Right forelimb (tissue), 1 donor: ENCODE measurements around the gene TTI1.

Experiments
- DNase-seq: peaks from one replicate; pipeline ENCODE4 v3.0.0-alpha.2; 2018

Gene TTI1

GRCh38 chr20:38008233-38008944 lies 24.9 kb downstream of the TTI1 start:
- no peak for DNase-seq

DNA sequence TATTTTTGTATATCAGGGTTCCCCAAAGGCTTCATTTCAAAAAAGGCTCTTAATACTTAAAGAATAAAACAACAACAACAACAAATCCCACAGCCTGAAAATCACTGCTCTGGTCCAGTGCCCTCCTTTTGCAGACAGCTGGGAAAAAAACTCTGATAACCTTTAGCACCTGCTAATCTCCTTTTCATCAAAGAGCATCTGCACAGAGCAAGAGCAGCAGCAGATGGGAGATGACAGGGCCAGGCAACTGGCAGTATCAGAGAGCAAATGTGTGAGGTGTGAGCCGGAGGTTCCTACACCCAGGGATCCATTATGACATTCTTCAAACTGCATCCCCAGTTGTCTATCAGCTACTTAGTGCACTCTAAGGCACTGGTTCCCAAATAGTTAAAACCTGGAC lies 25.7 kb downstream of the TTI1 start:
- no peak for DNase-seq

- DNase-seq, result no peak
Measured at GRCh38 chr20:38005903-38006302, 27.4 kb downstream of the TTI1 start.

DNA sequence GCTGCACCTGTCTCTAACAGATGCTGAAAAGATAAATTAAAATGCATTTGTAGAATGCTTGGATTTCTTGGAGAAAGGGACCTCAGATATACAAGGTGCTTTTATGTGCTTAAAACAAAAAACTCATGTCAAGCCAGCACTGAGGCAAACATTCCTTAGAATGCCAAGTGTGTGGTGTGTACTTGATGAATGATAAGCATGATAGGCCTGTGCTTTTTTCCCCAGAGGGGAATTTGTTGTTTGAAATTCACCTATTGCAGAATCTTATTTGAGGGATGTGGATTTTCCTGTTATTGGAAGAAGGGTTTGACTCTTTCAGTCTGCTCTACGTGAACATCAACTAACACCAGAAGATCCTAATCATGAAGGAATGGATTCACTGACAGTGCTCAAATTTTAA lies 28.8 kb downstream of the TTI1 start:
- no peak for DNase-seq

GRCh38 chr20:38002422-38002821 lies 30.8 kb downstream of the TTI1 start:
- no peak for DNase-seq

DNA sequence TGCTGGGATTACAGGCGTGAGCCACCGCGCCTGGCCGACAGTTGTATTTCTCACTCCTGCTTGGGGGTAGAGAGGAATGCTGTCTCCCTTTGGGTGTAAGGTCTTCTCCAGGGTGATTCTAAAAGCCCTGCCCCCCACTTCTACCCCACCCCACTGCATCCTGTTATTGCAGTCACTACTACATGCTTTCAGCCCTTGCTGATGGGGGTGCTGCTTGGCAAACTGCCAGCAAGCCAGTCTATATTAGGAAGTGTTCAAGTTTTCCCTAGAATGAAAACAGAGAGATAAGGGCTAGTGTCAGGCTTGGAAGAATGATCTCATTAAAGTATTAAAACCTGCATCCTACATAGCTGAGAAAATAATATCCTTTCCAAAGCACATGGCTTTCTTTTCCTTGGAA lies 31.3 kb downstream of the TTI1 start:
- DNase-seq, result no peak

DNA sequence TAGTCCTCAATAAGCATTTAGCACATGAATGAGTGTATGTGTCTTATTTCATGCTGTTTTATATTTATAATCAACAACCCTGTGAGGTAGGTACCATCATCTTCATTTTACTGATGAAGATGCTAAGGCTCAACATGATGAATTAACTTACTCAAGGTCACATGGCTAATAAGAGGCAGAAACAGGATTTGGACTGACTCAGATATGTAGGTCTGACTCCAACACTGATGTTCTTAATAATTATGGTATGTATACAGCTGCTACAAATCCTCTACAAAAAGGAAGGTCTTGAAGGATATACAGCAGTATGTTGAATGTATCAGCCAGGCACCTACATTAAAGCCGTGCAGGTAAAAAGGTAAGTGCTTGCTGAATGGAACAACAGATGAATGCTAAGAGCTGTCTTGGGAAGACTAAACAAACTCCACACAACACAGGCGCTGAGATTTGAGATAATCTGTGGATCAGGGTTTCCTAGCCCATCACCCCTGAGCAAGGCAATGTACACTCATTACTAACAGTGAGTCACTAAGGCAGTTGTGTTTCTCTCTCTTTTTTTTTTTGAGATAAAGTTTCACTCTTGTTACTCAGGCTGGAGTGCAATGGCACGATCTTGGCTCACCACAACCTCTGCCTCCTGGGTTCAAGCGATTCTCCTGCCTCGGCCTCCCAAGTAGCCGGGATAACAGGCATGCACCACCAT lies 31.9 kb downstream of the TTI1 start:
- DNase-seq, result no peak

DNA sequence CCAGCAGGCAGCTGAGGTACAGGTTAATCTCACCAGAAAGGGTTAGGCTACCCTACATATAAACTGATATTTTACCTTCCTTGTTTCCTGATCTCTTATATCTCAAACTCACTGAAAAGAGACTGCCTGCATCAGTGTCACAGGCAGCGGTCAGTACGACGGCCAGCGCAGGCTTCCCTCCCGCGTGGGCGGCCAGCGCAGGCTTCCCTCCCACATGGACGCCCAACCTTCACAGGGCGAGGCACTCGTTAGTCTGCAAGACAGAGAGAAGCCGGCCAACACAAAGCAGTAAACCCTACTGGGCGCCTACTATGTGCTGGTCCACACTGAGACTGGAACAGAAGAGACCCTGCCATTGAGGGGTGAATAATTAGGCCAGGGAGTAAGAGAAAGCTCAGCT lies 33.0 kb downstream of the TTI1 start:
- no peak for DNase-seq

DNA sequence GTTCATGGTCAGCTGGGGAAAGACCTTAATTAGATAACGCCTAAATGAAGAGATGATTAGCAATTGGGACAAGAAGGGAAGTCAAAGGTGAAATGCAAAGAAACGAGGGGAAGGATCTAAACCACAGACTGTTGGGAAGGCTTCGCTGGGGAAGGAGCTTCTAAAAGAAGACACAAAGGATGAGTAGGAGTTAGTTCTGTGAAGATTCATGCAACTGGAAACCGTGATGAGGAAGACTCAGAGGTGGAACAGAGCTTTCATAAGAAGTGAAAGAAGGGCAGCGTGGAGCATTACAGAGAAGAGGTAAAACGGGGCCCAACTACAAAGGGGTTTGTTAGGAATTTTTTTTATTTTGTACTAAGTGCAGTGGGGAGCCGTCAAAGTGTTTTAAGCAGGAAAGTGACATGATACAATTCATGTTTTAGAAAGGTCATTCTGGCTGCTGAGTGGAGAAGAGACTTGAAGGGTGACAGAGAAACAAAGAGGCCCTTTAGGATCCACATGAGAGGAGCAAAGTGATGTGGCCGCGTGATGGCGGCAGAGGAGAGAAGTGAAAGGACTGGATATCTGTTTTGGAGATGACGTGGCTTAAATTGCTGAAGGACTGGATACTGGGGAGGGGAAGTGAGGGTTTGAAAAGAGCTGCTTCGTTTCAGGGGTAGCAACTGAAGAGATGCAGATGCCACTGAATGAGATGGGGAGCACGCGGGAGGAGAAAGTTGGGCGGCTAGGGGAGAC lies 33.6 kb downstream of the TTI1 start:
- no peak for DNase-seq

- no peak for DNase-seq
Measured at GRCh38 chr20:37997516-37997915, 35.7 kb downstream of the TTI1 start.

- no peak for DNase-seq
Measured at GRCh38 chr20:37995856-37996605, 37.2 kb downstream of the TTI1 start.

DNA sequence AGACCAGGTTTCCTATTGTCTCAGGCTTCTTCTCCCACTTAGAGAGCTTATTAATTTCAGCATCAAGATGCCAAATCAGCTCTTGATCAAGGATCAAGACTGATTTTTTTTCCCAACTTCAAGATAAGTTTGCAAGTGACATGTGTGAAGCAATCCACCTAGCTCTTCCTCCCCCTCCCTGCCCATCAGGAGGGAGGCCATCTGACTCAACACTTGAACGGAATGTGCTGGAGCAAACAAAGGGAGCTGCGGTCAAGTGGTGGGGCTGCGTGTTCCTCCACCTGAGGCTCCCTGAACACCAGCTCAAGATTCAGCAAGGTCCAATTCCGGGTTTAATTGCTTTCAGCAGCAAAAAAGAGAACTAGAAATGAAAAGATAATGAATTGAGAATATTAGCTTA lies 38.7 kb downstream of the TTI1 start:
- no peak for DNase-seq

DNA sequence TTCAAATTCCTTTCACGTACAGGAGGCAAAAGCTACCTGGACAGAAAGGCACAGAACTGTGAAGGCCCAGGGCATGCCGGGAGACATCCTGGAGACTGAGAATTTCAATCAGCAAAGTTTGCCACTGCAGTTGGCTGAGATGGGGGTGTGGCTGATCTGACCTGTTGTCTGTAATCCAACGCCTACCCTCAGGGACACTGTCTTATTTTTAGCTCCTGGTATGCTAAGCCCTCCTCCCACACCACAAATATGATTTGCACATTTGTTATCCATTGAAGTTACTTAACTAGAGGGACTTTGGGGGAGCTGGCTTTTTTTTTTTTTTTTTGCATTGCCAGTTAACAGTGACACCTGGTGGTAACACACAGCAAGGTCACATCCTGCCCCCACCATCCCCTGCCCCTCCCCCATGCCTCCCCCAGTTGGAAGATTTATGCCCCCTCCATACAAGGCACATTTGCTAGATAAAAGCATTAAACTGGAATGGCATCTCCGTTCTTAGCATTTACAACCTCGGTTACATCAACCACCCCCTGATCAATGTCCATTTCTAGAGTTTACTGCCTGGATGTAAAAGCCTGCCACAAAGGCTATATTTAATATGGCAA lies 40.4 kb downstream of the TTI1 start:
- DNase-seq, result no peak

DNA sequence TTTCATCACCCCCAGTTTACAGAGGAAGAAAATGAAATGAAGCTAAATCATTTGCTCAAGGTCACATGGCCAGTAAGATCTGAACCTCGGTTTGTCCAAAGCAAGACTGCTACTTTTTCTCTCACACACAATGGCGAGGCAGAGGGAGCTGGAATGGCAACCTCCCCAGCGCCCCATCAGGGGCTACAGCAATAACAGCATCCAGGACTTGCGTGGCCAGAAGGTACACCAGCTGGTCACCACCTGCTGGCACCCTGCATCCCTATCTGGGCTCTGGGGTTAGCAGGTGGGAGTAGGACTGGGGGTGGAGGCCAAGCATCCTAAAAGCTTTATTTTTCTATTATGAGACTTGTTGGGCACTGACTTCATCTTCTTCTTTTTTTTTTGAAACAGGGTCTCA lies 41.3 kb downstream of the TTI1 start:
- DNase-seq, result no peak

DNA sequence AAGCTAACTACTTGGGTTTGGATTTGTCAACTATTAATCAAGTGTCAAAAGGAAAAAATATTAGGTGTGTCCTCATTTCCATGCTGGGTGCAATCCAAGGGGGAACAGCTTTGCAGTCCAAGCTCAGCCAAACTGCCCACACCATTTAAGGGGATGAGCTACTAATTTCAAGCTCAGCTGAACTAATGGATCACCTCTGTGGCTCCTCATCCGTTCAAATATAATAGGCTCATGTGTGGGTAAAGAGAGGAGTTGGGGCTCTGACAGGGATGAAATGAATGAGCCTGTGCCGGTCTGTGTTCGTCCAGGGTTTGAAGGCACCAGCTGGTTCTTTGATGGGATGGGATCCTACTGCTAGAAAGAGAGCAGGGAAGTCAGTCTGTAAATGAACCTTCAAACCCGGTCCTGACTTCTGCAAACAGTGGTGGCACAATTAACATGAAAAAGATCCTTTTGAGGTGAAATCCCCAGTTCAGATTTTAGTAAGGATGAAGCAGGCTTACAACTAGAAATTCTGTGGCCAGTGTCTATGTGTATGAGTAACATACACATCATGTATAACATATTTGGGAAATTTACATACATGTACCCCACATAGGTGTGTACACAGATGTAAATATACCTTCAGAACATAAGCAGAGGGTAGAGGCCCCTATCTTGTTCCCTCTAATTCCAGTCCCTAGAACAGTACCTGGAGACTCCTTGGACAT lies 41.9 kb downstream of the TTI1 start:
- DNase-seq, result no peak

- no peak for DNase-seq
Measured at GRCh38 chr20:37990571-37991151, 42.6 kb downstream of the TTI1 start.

DNA sequence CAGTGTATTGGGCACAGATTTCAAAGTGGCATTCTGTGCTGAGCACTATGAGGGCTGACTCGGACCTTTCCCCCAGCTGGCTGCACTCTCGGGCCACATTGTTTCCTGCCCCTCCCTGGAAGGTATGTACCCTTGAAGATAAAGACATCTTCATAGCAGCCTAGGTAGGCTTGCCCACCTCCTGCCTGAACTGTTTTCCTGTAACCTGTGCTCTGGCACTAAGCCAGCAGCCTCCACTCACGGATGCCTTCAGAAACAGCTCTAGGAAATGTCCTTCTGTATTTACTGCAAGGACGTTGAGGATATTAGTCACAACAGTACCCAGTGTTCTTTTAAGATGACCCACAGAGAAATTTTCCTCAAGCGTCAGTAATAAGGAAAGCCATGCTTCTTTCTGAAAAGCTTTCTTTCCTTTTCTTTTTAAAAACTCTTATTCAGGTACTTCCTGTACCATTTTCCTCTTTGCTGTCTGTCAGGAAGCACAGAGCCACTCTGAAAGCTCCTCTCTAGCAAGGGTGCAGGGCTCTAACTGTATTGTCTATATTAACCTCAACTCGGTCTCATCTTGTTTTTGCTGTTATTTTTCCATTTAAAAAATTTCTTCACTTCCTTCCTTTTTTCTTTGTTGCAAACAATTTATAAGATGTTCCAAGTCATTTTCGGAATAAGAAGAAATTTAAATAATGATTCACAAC lies 43.5 kb downstream of the TTI1 start:
- no peak for DNase-seq

GRCh38 chr20:37988306-37988954 lies 44.8 kb downstream of the TTI1 start:
- no peak for DNase-seq

GRCh38 chr20:37987602-37988290 lies 45.5 kb downstream of the TTI1 start:
- DNase-seq, result no peak
